ENCODE data around the gene B4GALT1. TPM values are rescaled to one million over a fixed set of nuclear protein-coding genes. Genes with fewer than 3 reads are reported as not detected.

B4GALT1 gene

Small RNA genes lying within 50 kb of the gene (small RNA-seq; reads per million reads assigned to genes)
- gene RNU4ATAC15P (ENCODE audit: insufficient read depth) = not detected
